SH-SY5Y (cell line): ENCODE results near the gene PIP4K2A.

Experiments
- GATA2 ChIP-seq: IDR thresholded peaks from 2 replicates; pipeline ENCODE4 v1.6.1; 2011; ENCODE audit warnings: mild to moderate bottlenecking, low read depth, low read length
- GATA3 ChIP-seq: IDR thresholded peaks from 2 replicates; pipeline ENCODE4 v1.6.1; 2011; ENCODE audit warnings: low read depth, mild to moderate bottlenecking, low read length, moderate library complexity

DNA sequence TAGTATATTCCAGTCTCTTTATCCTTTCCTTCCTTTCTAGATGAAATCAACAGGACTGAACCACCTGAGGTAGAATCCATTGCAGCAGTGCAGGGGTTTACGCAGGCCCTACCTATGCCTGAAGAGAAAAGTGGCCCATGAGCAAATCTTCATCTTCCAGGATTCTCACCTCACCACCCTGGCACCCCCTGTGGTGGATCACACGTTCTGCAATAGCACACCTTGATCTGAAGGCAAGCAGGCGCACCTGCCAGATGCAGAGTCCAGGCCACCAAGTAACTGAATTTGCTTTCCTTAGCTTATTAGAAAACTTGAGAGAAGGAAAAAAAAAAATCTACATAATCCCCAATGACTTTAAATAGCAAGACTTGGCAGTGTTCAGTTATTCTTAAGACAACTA, 121.4 kb downstream of the PIP4K2A start:
- TF ChIP-seq GATA2 (no peak), GATA3 (no peak)
